Stimulated activated CD8-positive, alpha-beta memory T cell treated with anti-CD3 and anti-CD28 coated beads, Interleukin-15, amount 100 ng/mL, for 4 hours (primary cell): ENCODE data around the gene UQCC5.

Source experiments
- DNase-seq, 2 donors: peaks; one replicate each; pipeline ENCODE4 v3.0.0-alpha.2; 2020; ENCODE audit warnings: low read depth in 2 of 2

UQCC5 gene

DNA sequence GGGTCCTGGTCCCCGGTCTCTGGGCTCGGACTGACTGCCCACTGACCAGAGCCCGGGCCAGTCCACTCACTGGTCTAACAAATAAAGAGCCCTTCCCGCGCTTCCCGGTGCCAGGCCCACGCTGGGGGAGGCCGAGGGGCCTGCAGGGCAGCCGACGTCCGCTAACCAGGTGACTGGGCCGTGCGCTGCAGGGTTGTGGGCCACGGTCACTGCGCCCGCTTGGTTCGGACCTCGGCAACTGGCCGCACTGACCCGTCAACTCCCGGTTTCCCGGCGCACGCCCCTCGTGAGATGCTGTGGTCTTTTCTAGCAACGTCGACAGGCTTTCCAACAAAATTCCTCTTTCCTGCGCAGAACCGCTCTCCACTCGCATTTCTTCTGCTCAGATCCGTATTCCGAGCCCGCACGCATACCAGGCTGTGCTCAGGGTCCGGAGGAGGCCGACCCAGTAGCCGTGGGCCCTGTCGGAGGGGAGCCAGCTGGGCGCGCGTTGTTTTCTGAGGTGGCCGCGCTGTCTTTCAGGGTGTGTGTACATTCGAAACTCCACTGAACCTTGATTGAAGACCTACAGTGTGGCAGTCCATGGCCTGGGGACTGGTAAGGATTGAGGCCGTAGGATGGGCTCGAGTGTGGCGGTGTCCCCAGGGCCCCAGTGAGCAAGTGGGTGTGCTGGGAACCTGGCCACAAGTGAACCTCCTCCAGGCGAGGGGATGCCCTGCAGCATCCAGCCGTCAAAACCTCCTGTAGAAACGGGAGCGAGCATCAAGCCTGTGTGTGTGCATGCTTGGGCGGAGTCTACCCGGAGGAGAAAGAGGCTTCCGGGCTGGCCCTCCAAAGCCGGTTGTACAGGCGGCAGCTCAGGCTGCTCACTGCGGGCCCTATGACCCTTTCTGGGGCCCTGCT is 1.9 kb upstream of the UQCC5 start:
- DNase-seq: no peak

DNA sequence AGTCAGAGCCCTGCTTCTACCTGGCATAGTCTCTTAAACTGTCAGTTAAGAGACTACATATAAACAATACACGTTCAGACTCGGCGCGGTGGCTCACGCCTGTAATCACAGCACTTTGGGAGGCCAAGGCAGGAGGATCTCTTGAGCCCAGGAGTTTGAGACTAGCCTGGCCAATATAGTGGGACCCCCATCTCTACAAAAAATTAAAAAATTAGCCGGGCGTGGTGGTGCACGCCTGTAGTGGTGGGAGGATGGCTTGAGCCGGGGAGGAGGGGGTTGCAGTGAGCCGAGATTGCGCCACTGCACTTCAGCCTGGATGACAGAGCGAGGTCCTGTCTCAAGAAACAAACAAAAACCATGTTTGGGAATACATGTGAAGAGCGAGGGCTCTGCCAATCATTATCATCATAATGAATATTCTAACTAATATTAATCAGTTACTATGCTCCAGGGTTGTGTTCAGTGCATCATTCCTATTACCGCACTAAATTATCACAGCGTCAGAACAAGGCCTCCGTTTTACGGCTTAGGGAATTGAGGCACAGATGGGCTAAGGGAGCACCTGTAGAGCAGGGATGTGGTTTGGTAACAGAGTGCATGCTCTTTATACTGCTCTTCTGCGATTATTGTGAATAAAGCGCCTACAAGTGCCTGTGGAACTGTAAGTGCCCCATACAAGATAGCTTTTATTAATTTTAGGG is 844 bp upstream of the UQCC5 start:
- DNase-seq: no peak

DNA sequence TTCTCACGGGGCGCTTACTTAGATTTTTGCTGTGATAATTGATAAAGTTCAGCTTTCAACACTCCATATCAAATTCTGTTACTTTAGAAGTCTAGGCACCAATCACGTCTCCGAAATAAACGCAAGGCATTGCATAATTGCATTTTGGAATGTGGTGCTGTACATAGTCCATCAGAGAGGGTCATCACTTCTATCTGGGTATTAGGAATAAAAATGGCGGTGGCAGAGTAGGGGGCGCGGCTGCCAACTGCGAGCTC is 365 bp upstream of the UQCC5 start:
- DNase-seq: no peak

DNA sequence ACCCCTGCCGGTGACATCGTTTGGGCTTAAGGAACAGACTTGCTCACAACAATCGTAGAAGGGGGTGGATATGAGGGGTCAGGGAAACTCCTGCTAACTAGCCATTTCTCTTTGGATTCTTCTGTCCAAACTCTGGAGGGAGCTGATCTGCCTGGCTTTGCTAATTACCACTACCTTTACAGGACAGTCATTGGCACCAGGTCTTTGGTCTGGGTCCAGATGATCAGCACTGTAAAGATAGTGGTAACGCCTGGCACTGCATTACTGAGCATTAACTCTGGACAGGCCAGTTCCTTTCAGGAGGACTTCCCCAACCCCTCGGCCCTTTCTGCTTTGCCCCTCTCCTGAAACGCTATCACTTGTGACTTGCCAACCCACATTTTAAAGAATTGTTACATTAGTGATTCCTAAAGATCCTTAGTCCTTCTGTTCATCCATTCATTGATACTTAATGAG is 788 bp downstream of the UQCC5 start:
- DNase-seq: no peak

DNA sequence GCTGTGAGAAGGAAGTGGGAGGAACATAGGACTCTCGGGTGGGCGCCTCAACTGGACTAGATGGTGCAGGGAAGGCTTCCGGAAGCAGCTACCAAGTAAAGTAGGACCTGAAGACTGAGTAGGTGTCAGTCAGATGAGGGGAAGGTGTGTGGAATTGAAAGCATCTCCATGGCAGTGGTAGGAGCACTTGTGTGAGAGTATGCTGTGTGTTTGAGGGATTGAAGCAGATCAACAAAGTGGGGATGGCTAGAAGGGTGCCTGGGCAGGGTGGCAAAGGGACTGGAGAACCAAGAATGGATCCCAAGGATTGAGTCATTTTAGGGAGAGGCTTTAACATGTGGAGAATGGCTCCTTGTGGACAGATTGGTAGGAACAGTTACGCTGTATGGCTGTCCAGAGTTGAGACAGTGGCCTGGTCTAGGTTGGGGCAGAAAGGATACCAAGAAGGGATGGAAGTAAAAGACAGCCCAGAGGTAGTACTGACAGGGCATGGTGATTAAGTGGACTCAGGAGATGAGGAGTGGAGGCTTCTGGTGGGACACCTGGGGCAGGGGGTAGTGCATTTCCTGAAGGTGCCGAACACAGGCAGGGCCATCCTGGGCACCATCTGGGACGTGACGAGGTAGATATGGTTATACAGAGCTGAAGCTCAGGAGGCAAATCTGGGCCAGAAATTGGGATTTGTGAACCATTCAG is 1.5 kb downstream of the UQCC5 start:
- no peak for DNase-seq

DNA sequence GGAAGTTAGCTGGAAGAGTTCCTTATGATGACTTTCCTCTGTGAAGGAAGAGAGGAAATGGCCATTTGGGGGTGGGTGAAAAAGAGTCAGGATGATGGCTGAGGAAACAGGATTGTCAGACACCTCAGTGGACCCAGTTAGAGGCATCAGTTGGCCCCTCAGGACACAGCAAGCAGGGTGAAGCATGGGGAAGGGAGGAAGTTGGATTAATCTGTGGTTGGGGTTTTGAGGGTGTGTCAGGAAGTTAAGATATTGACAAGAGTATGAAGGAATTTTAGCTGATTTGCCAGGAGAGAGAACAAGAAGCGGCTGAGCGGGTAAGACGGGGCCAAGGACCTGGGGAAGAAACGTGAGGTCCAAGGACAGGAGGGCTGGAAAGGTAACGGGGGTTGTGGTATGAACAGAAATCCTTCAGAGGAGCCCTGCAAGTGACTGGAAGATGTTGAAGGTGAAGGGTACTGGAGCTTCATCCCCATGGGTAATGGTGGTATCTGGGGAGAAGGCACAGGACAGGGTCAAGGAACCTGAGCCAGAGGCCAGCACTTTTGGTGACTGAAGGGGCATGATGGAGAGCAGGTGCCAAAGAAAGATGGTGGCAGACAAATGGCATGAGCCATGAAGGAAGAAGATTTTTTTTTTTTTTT is 2.7 kb downstream of the UQCC5 start:
- DNase-seq: no peak

DNA sequence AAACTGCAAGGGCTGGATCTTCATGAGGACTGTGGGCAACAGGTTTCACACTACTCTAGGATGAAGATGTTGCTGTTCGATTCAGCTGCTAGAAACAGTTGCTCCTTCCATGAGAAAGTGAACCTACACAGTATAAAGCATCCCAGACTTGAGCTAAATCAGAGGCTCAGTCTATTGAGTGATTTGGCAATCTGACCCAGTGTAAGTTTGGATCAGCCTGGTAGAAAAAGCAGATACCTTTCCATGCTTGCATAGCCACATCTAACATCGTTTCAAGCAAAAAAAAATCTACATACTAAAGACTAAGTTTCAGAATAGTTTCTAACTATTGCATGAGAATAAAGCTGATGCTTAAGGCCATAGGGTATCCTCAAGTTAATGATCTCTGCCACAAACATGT is 4.6 kb downstream of the UQCC5 start:
- no peak for DNase-seq

DNA sequence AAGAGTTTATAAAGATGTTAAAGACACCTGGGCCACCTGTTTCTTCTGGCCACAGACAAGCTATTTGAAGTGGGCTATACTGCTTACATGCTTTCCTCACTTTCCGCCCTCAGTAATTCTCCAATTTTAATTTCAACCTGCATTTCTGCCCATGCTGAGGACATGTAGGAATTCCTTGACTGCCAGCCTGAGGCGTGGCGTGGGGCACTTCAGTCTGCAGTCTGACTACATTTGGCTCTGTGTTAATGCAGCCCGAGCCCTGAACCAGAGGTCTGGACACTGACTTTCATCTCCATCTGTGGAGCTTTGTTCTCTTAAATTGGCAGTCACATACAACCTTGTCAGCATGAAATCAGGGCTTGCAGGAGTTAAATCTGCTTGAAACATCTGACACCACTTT is 8.5 kb downstream of the UQCC5 start:
- DNase-seq: no peak

DNA sequence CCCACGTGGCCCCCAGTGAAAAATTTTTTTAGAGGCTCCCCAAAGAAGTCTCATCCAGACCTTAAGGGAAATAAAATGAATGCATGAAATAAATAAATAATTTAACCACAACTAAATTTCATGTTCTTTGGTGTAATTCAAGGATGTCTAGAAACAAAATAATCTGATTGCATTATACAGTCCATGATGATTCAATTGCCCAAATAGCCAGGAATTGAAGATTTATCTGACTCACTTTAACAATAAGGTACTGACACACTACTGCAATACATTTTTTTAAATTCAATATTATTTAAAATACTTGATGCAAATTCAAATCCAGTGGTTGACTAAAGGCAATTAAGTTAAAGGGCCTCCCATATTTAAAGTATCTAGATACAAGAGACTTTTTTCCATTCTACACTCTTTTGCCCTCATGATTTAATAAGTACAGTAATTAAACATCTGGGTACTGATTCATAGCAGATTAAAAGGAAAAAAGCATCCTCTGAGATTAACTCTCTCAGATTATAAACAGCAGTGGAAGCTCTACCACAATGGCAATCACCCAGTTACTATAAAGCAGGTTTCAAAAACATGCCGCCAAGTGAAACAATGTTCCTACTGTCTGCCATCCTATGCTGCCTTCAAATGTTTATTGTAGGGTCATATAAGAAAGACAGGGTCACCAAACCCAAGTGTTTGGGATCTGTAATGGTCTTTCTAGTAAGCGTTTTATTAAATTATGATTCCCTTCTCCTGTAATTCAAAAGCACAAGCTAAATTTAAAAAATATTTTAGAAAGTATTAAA is 9.9 kb downstream of the UQCC5 start:
- DNase-seq: no peak

DNA sequence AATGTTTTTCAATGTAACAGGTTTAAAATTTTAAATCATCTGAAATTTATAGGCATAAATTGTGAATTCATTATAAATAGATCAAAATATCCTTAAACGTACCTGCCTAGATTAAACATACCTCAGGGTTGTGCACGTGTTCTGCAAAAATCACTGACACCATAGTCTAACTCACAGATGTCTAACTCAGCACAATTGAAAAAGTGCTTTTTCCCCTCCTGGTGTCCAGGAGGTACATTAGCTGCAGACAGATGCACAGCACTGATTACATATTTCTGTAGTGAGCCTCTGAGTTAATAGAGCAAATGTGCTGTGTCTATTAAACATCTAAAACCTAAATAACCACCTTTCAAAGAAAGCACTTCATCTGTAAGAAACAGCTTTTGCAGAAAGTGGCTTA is 10.7 kb downstream of the UQCC5 start:
- no peak for DNase-seq

DNA sequence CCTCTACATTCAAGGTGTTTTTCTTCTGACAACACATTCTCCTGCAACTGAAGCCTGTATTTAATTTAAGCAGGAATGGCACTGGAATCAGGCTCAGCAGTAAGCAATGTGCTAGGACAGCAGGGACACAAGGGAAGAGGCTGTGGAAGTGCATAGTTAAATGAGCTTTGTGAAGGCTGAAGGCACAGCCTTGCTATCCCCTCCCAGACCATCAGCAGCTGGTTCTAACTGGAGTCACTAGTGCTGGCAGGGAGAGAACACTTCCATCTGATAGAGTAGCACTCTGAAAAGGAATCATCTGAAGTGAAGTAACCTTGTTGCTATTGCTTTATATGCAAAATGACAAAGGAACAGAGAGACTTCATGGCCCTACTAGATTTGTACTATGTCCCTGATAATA is 14.7 kb downstream of the UQCC5 start:
- no peak for DNase-seq

DNA sequence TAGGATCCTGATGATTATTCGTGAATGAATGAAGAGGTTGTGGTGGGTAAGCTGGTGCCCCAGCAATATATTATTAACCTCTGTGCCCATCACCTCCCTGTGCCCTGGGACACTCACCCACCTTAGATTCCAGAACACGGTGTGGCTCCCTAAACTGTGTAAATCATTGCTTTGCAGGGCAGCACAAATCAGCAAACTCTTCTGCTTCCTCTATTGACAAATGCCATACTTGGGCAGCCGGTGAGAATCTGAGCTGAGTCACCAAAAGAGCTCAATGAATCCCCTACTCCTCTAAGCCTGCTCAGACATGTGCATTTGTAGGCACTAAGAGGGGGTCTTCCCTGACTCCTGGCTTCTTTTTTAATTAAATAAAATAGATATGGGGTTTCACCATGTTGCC is 15.7 kb downstream of the UQCC5 start:
- DNase-seq: no peak

DNA sequence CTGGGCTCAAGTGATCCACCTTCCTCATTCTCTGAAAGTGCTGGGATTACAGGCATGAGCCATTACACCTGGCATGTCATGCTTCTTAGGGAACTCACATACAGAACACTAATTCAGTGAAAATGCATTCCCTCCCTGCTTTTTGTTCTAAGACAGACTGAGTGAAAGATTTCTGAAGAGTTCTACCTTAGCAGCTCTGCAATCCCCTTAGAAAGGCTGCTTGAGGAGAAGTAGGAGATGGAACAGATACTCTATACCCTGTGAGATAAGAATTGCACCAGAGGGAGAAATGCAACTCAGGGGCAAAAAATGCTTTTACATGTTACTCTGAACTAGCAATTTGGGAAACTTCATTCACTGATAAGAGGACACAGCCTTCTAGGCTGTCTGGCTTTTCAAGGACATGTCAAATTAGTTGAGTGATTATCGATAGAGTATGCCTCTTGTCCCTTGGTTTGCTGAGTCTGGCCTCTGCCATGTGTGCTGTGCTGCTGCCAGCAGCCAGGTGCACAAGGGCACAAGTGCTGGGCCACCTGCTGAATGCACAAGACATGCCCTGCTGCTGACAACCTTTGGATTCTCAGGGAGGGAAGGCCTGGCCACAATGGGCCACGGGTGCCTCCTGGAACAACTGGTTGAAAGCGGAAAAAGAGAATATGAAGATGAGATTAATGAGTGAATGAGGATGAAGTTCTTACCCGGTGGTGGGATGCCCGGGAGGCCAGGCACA is 17.8 kb downstream of the UQCC5 start:
- DNase-seq: no peak

DNA sequence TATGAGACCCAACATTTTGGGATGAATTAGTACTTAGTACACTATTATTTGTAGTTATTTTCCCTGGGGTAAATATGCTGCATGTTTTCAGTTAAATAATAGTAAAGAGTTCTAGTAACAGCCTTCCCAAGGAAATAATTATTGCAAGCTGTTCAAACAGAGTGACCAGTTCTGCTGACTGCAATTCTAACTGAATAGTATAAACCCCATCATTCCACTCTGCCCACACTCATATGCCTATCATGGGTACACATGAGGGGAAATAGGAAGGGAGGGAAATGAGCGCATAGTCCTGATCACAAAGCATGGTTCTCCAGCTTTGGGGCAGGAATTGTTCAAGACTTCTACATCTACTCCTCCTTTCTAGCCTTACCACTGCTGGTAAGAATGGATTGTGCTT is 18.7 kb downstream of the UQCC5 start:
- no peak for DNase-seq

DNA sequence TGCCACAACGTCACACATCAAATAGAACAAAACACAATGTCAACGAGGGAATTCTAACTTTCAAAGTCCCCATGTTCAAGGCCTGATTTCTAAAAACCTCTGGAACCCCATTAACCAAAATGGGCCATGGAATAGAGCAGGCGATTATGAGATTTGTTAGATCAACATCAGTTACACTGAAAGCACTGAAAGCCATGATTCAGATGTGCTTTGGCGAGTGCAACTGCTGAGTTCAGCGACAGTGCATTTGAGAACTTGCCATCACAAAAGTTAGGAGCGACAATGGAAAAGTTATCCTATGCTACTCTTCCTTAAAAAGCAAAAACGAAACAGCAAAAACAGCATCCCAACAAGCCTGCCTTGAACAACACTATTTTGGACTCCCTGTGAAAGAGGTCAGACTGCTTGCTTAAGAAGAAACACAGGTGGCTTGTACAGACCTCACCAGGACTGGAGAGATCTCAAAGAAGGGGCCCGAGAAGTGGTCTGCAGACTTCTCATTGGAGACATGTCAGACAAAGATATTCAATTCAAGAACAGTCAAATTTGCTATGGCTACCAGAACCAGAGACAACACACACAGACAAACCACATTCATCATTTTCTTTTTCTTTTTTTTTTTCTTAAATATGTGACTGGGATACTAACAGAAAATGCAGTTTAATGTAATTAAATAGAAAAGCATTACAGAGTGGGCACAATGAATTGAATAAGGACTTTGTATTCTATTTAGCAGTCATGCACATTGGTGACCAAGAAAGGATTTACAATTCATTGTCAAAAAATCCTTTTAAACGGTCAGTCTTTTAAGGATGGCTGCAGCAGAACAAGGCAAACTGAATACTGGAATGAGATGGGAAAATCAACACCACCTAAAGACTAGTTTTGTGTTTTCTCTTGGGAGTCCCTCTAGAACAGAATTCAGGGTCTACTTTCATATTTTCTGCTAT is 20.9 kb downstream of the UQCC5 start:
- no peak for DNase-seq

DNA sequence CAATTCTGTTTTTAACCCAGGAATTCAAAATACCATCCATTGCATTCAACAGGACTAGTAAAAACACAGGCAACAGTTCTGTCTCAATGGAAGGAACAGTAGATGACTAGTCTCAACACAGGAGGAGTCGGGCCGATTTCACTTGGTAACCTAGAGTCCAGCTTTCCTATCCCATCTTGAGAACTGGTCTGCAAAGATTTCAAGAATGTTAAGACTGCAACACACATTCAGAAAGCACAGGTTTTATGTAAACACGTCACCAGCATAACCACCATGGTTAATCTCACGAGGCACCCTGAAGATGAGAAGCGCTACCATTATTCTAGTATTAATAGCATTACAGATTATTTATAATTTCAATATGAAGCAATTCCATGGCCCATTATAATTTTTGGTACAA is 22.0 kb downstream of the UQCC5 start:
- no peak for DNase-seq

DNA sequence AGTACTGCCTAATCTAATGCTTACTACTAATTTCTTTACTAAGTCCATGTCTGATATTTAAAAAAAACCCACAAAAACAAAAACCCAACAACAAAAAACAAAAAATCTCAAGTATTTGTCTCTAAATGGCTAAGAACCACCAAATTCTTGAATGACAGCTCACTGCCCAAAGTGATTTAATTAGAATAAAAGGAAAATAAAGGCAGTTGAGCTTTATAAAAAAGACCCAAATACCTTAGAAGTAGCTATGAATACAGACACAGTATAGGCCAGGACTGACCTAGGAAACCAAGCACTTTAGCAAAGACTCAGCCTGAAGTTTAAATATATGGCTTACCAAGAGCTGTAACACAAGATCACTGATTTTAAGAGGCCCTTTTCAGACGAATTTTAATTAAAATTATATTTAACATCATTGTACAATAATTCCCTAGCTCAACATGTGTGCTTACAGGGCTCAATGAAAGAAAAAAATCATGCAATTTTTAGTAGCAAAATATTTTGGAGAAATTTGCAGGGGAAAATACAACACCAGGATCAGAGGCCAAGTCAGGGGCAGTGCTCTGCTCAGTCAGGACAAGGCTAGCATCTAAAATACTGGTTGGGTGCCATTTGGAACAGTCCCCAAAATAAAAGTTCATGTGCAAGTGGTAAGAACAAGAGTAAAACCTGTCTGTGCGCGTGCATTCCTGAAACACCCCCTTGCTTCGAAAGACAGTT is 24.8 kb downstream of the UQCC5 start:
- DNase-seq: no peak

DNA sequence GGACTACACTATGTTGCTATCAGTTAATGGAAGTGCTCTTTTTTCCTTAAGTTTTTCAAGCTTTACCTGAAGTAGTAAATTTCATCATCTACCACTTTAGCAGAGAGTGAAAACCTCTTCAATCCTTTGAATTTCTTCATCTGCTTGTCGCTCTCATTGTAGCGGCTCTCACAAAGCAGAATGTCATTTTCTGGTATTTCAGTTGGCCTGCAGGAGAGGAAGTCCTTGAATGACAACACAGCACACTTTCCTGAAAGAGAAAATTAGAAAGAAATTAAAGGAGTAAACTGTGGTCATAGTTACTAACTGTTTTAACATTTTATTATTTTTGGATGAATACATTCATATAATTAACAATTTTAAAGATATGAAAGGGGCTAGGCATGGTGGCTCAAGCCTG is 27.6 kb downstream of the UQCC5 start:
- DNase-seq: no peak

DNA sequence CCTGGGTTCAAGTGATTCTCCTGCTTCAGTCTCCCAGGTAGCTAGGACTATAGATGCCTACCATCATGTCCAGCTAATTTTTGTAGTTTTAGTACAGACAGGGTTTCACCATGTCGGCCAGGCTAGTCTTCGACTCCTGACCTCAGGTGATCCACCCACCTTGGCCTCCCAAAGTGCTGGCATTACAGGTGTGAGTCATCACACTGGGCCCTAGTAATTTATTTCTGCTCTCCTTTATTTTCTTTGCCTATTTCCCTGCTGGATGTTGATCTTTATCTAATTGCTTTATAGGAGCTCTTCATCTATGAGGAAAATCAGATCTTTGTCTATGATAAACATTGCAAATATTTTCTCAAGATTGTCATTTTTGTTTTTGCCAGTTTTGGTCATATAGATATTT is 31.7 kb downstream of the UQCC5 start:
- DNase-seq: no peak
